HEK293 (cell line): Measurements from ENCODE around the gene DLG2.

Experiments
- CTCF ChIA-PET: fragments of 350-600 bp; formaldehyde crosslinking; extraction: SDS; loops from one replicate; lab custom pipeline; 2021; ENCODE audit warnings: antibody characterized with exemption; lab: Yijun Ruan, JAX
- POLR2A ChIA-PET: fragments of 300-600 bp; formaldehyde crosslinking; extraction: SDS; loops from one replicate; lab custom pipeline; 2020; ENCODE audit warnings: antibody characterized with exemption, inconsistent platforms; lab: Yijun Ruan, JAX
- H3K27ac ChIP-seq: fragments of 200-500 bp; sonication (Bioruptor generic); 2 replicates; pipeline ENCODE4 v1.5.1; 2014; ENCODE audit warnings: low read depth, low read length, control low read depth, inconsistent platforms; ENCODE audit errors: extremely low read depth
- H3K36me3 ChIP-seq, 2 experiments: fragments of 200-500 bp in 1 of 2; sonication (Bioruptor generic) in 1 of 2; 1 replicate in 1 of 2; 2 replicates in 1 of 2; pipeline ENCODE4 v1.5.1; 2014 to 2017; ENCODE audit warnings: inconsistent platforms in 2 of 2, low read length in 2 of 2; ENCODE audit not compliant: control insufficient read depth in 2 of 2, insufficient read depth in 1 of 2
- H3K4me1 ChIP-seq: fragments of 200-500 bp; sonication (Bioruptor generic); 2 replicates; pipeline ENCODE4 v1.5.1; 2014; ENCODE audit warnings: mild to moderate bottlenecking, low read length, inconsistent platforms; ENCODE audit not compliant: control insufficient read depth, insufficient read depth
- H3K4me3 ChIP-seq: 2 replicates; pipeline ENCODE4 v1.5.1; 2011; ENCODE audit warnings: low read depth, mild to moderate bottlenecking, control low read depth, low read length, moderate library complexity
- H3K9me3 ChIP-seq: fragments of 200-500 bp; sonication (Bioruptor generic); 2 replicates; pipeline ENCODE4 v1.5.1; 2014; ENCODE audit warnings: low read depth, low read length, inconsistent platforms; ENCODE audit not compliant: control insufficient read depth, insufficient read depth
- HOXA7 ChIP-seq: sonication (generic); formaldehyde crosslinking; IDR thresholded peaks from 2 replicates; pipeline ENCODE4 v1.8.1; 2022; ENCODE audit warnings: missing genetic modification reagents, borderline replicate concordance
- ZBTB48 ChIP-seq: fragments of 450-650 bp; formaldehyde crosslinking; IDR thresholded peaks from 2 replicates; pipeline ENCODE4 v1.5.1; 2016; ENCODE audit warnings: missing biosample characterization, missing genetic modification characterization
- ZBTB7A ChIP-seq: fragments of 450-650 bp; formaldehyde crosslinking; IDR thresholded peaks from 2 replicates; pipeline ENCODE4 v1.5.1; 2016; ENCODE audit warnings: low read depth, missing biosample characterization, missing genetic modification characterization
- ZIC2 ChIP-seq: fragments of 450-650 bp; formaldehyde crosslinking; IDR thresholded peaks from 2 replicates; pipeline ENCODE4 v1.5.1; 2016; ENCODE audit warnings: missing biosample characterization, missing genetic modification characterization
- ZNF112 ChIP-seq: fragments of 450-650 bp; formaldehyde crosslinking; IDR thresholded peaks from 2 replicates; pipeline ENCODE4 v1.5.0; 2017; ENCODE audit warnings: missing biosample characterization, missing genetic modification characterization
- ZNF169 ChIP-seq: fragments of 450-650 bp; formaldehyde crosslinking; IDR thresholded peaks from 2 replicates; pipeline ENCODE4 v1.5.1; 2016; ENCODE audit warnings: missing biosample characterization, missing genetic modification characterization
- ZNF248 ChIP-seq: fragments of 450-650 bp; formaldehyde crosslinking; IDR thresholded peaks from 2 replicates; pipeline ENCODE4 v1.5.1; 2017; ENCODE audit warnings: missing biosample characterization, missing genetic modification characterization
- ZNF274 ChIP-seq, 2 experiments: fragments of 200-500 bp in 1 of 2; fragments of 450-650 bp in 1 of 2; sonication (Bioruptor generic) in 1 of 2; formaldehyde crosslinking in 1 of 2; IDR thresholded peaks; 2 replicates each; pipeline versions ENCODE4 v1.5.1 to v1.6.1; 2014 to 2016; ENCODE audit warnings: borderline replicate concordance in 1 of 2, inconsistent platforms in 1 of 2, low read length in 1 of 2, missing biosample characterization in 1 of 2, missing genetic modification characterization in 1 of 2
- ZNF664 ChIP-seq: fragments of 450-650 bp; formaldehyde crosslinking; IDR thresholded peaks from 2 replicates; pipeline ENCODE4 v1.5.1; 2016; ENCODE audit warnings: missing biosample characterization, missing genetic modification characterization
- TF ChIP-seq, protein P1 (sequence below): fragments of 450-650 bp; formaldehyde crosslinking; IDR thresholded peaks from 2 replicates; pipeline ENCODE4 v1.5.1; 2016; ENCODE audit warnings: missing biosample characterization, missing genetic modification characterization
- TF ChIP-seq, protein P2 (sequence below): fragments of 450-650 bp; formaldehyde crosslinking; conservative IDR thresholded peaks from 2 replicates; pipeline ENCODE4 v1.5.1; 2016; ENCODE audit warnings: low read depth, missing biosample characterization, missing genetic modification characterization
- TF ChIP-seq, protein P3 (sequence below): sonication (generic); formaldehyde crosslinking; IDR thresholded peaks from 2 replicates; pipeline ENCODE4 v1.8.1; 2022; ENCODE audit warnings: mild to moderate bottlenecking, moderate library complexity, missing genetic modification reagents
- TF ChIP-seq, protein P4 (sequence below): fragments of 450-650 bp; formaldehyde crosslinking; IDR thresholded peaks from 2 replicates; pipeline ENCODE4 v1.5.1; 2016; ENCODE audit warnings: missing biosample characterization, missing genetic modification characterization
- TF ChIP-seq, protein P5 (sequence below): fragments of 450-650 bp; formaldehyde crosslinking; conservative IDR thresholded peaks from 2 replicates; pipeline ENCODE4 v1.5.1; 2016; ENCODE audit warnings: low read depth, missing biosample characterization, missing genetic modification characterization

Gene DLG2

DNA sequence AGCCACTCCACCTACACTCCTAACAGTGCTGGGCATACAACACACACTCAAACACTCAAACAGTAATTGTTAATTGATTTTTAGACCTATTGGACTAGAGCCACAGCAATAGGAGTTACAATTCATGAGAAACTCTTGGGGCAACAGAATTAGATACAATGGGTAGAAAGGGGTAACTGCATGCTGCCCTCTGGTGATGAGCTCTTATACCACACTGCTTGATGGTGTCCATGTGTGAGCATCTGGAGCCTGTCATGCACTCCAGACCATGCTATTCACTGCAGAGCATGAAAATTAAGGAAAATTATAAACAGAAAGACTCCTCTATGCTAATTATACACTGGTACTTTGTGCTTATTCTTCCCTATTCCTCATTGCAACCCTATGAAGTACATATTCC is 1365.4 kb downstream of the DLG2 start:
- Histone ChIP-seq H3K9me3 (no peaks in the 10 kb centered on the region), H3K36me3 (no peaks in the 10 kb centered on the region), H3K4me3 (no peak overlapping the region)
- CTCF ChIA-PET: interaction anchor here (0.6 to 1.8 kb wide), 4 partner anchors 74 to 425 kb away, joined by 3 to 10 read pairs (median 3); no protein-coding TSS in a partner anchor
- no peak for TF ChIP-seq HOXA7 (CRISPR knock-in tag)
- no peak for TF ChIP-seq ZNF664 (tag by site-specific recombination)
- TF ChIP-seq, protein P1, sequence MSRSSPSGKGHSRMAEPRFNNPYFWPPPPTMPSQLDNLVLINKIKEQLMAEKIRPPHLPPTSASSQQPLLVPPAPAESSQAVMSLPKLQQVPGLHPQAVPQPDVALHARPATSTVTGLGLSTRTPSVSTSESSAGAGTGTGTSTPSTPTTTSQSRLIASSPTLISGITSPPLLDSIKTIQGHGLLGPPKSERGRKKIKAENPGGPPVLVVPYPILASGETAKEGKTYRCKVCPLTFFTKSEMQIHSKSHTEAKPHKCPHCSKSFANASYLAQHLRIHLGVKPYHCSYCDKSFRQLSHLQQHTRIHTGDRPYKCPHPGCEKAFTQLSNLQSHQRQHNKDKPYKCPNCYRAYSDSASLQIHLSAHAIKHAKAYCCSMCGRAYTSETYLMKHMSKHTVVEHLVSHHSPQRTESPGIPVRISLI (tag by site-specific recombination): no peak
- TF ChIP-seq ZNF169: no peak
- no peak for TF ChIP-seq ZIC2
- no peak for TF ChIP-seq ZNF112
- TF ChIP-seq ZBTB48 (tag by site-specific recombination): no peak
- TF ChIP-seq, protein P2, sequence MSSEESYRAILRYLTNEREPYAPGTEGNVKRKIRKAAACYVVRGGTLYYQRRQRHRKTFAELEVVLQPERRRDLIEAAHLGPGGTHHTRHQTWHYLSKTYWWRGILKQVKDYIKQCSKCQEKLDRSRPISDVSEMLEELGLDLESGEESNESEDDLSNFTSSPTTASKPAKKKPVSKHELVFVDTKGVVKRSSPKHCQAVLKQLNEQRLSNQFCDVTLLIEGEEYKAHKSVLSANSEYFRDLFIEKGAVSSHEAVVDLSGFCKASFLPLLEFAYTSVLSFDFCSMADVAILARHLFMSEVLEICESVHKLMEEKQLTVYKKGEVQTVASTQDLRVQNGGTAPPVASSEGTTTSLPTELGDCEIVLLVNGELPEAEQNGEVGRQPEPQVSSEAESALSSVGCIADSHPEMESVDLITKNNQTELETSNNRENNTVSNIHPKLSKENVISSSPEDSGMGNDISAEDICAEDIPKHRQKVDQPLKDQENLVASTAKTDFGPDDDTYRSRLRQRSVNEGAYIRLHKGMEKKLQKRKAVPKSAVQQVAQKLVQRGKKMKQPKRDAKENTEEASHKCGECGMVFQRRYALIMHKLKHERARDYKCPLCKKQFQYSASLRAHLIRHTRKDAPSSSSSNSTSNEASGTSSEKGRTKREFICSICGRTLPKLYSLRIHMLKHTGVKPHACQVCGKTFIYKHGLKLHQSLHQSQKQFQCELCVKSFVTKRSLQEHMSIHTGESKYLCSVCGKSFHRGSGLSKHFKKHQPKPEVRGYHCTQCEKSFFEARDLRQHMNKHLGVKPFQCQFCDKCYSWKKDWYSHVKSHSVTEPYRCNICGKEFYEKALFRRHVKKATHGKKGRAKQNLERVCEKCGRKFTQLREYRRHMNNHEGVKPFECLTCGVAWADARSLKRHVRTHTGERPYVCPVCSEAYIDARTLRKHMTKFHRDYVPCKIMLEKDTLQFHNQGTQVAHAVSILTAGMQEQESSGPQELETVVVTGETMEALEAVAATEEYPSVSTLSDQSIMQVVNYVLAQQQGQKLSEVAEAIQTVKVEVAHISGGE: no peak
- no peak for TF ChIP-seq ZNF248 (tag by site-specific recombination)
- TF ChIP-seq, protein P3, sequence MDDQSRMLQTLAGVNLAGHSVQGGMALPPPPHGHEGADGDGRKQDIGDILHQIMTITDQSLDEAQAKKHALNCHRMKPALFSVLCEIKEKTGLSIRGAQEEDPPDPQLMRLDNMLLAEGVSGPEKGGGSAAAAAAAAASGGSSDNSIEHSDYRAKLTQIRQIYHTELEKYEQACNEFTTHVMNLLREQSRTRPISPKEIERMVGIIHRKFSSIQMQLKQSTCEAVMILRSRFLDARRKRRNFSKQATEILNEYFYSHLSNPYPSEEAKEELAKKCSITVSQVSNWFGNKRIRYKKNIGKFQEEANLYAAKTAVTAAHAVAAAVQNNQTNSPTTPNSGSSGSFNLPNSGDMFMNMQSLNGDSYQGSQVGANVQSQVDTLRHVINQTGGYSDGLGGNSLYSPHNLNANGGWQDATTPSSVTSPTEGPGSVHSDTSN (CRISPR knock-in tag): no peak
- TF ChIP-seq, protein P4, sequence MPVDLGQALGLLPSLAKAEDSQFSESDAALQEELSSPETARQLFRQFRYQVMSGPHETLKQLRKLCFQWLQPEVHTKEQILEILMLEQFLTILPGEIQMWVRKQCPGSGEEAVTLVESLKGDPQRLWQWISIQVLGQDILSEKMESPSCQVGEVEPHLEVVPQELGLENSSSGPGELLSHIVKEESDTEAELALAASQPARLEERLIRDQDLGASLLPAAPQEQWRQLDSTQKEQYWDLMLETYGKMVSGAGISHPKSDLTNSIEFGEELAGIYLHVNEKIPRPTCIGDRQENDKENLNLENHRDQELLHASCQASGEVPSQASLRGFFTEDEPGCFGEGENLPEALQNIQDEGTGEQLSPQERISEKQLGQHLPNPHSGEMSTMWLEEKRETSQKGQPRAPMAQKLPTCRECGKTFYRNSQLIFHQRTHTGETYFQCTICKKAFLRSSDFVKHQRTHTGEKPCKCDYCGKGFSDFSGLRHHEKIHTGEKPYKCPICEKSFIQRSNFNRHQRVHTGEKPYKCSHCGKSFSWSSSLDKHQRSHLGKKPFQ (tag by site-specific recombination): no peak
- TF ChIP-seq, protein P5, sequence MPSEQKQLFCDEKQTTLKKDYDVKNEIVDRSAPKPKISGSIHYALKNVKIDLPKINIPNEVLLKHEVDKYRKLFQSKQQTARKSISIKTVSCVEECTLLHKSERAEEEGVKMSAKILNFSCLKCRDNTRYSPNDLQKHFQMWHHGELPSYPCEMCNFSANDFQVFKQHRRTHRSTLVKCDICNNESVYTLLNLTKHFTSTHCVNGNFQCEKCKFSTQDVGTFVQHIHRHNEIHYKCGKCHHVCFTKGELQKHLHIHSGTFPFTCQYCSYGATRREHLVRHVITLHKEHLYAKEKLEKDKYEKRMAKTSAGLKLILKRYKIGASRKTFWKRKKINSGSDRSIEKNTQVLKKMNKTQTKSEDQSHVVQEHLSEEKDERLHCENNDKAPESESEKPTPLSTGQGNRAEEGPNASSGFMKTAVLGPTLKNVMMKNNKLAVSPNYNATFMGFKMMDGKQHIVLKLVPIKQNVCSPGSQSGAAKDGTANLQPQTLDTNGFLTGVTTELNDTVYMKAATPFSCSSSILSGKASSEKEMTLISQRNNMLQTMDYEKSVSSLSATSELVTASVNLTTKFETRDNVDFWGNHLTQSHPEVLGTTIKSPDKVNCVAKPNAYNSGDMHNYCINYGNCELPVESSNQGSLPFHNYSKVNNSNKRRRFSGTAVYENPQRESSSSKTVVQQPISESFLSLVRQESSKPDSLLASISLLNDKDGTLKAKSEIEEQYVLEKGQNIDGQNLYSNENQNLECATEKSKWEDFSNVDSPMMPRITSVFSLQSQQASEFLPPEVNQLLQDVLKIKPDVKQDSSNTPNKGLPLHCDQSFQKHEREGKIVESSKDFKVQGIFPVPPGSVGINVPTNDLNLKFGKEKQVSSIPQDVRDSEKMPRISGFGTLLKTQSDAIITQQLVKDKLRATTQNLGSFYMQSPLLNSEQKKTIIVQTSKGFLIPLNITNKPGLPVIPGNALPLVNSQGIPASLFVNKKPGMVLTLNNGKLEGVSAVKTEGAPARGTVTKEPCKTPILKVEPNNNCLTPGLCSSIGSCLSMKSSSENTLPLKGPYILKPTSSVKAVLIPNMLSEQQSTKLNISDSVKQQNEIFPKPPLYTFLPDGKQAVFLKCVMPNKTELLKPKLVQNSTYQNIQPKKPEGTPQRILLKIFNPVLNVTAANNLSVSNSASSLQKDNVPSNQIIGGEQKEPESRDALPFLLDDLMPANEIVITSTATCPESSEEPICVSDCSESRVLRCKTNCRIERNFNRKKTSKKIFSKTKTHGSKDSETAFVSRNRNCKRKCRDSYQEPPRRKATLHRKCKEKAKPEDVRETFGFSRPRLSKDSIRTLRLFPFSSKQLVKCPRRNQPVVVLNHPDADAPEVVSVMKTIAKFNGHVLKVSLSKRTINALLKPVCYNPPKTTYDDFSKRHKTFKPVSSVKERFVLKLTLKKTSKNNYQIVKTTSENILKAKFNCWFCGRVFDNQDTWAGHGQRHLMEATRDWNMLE: no peak
- TF ChIP-seq ZBTB7A: no peak
- TF ChIP-seq ZNF274 (IDR thresholded peaks at IDR 0.05; ENCODE audit: low read length): no peak
- no peak for TF ChIP-seq ZNF274 (tag by site-specific recombination; IDR thresholded peaks at IDR 0.05; ENCODE audit: borderline replicate concordance)
- TF ChIP-seq, all 188 proteins: peak for 0
- H3K27ac ChIP-seq: no peak overlapping the region
- POLR2A ChIA-PET: no interaction called here
- no peaks in the 10 kb centered on the region for H3K4me1 ChIP-seq
